ENCODE data around the gene GTF3C1.

DNA sequence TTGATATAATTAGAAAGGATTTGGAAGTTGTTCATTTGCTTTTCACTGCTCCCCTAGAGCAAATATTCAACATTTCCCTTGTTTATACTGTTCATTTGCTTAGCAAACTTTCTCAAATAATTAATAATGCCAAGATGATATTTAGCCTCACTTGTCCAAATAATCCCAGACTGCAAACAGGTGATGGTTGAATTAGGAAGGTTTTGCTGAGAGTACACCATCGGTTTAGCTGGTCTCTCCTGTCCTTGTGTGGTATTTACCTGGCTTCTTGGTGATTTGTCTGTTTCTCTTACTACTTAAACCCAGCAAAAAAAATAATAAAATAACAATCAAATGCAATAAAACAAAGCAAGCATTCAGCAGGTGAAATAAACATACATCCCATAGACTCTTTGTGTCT, 6.8 kb upstream of the GTF3C1 start:
- TF ChIP-seq, protein P1, sequence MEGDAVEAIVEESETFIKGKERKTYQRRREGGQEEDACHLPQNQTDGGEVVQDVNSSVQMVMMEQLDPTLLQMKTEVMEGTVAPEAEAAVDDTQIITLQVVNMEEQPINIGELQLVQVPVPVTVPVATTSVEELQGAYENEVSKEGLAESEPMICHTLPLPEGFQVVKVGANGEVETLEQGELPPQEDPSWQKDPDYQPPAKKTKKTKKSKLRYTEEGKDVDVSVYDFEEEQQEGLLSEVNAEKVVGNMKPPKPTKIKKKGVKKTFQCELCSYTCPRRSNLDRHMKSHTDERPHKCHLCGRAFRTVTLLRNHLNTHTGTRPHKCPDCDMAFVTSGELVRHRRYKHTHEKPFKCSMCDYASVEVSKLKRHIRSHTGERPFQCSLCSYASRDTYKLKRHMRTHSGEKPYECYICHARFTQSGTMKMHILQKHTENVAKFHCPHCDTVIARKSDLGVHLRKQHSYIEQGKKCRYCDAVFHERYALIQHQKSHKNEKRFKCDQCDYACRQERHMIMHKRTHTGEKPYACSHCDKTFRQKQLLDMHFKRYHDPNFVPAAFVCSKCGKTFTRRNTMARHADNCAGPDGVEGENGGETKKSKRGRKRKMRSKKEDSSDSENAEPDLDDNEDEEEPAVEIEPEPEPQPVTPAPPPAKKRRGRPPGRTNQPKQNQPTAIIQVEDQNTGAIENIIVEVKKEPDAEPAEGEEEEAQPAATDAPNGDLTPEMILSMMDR (IDR thresholded peaks at IDR 0.05), result no peak
- no peak for TF ChIP-seq POLR2A (IDR thresholded peaks at IDR 0.05)

Measured in uterus (tissue), 2 donors.